HepG2 (cell line): Measurements from ENCODE around the gene CDC42BPG. TPM values are rescaled to one million over a fixed set of nuclear protein-coding genes. Genes with fewer than 3 reads are reported as not detected.

Source experiments
- CREB1 ChIP-seq, 2 experiments: fragments of 450-650 bp in 1 of 2; IDR thresholded peaks; 2 replicates each; pipeline ENCODE4 v1.6.1; 2016 to 2017; ENCODE audit warnings: control low read depth in 1 of 2, mild to moderate bottlenecking in 1 of 2, missing compliant biosample characterization in 1 of 2, missing genetic modification characterization in 1 of 2
- FIP1L1 ChIP-seq: fragments of 200-400 bp; formaldehyde crosslinking; IDR thresholded peaks from 2 replicates; pipeline ENCODE4 v1.6.1; 2018; ENCODE audit warnings: low read depth, mild to moderate bottlenecking, low read length, moderate library complexity, borderline replicate concordance; ENCODE audit not compliant: insufficient read depth
- FOXA3 ChIP-seq: IDR thresholded peaks from 2 replicates; pipeline ENCODE4 v1.6.1; 2016; ENCODE audit warnings: missing genetic modification reagents, missing compliant biosample characterization
- HNF4G ChIP-seq, 2 experiments: sonication (generic) in 1 of 2; formaldehyde crosslinking in 1 of 2; IDR thresholded peaks; 2 replicates each; pipeline versions ENCODE4 v1.4.0 to v1.6.1; 2011 to 2020; ENCODE audit warnings: borderline replicate concordance in 2 of 2, low read depth in 2 of 2, mild to moderate bottlenecking in 2 of 2, low read length in 1 of 2, missing genetic modification reagents in 1 of 2, moderate library complexity in 1 of 2
- HOXA9 ChIP-seq: sonication (generic); formaldehyde crosslinking; IDR thresholded peaks from 2 replicates; pipeline ENCODE4 v1.8.1; 2022; ENCODE audit warnings: missing genetic modification reagents, mild to moderate bottlenecking, moderate library complexity, borderline replicate concordance
- KAT8 ChIP-seq: IDR thresholded peaks from 2 replicates; pipeline ENCODE4 v1.6.1; 2016; ENCODE audit warnings: missing genetic modification reagents, missing compliant biosample characterization
- MIER3 ChIP-seq: IDR thresholded peaks from 2 replicates; pipeline ENCODE4 v1.6.1; 2016; ENCODE audit warnings: missing compliant biosample characterization, borderline replicate concordance
- MYPOP ChIP-seq: sonication (generic); formaldehyde crosslinking; IDR thresholded peaks from 2 replicates; pipeline ENCODE4 v1.8.1; 2023; ENCODE audit warnings: mild to moderate bottlenecking, moderate library complexity, missing genetic modification reagents
- NCOA2 ChIP-seq: sonication (generic); formaldehyde crosslinking; IDR thresholded peaks from 2 replicates; pipeline ENCODE4 v1.8.0; 2022; ENCODE audit warnings: inconsistent platforms
- NFYC ChIP-seq: IDR thresholded peaks from 2 replicates; pipeline ENCODE4 v1.6.1; 2016; ENCODE audit warnings: missing genetic modification reagents, missing compliant biosample characterization
- POLR2A ChIP-seq, 2 experiments: IDR thresholded peaks; 2 replicates each; pipeline ENCODE4 v1.6.1; 2011; ENCODE audit warnings: low read depth in 2 of 2, low read length in 2 of 2, mild to moderate bottlenecking in 1 of 2, moderate library complexity in 1 of 2; ENCODE audit not compliant: insufficient read depth in 1 of 2
- RBAK ChIP-seq: sonication (generic); formaldehyde crosslinking; IDR thresholded peaks from 2 replicates; pipeline ENCODE4 v1.5.1; 2020; ENCODE audit warnings: mild to moderate bottlenecking, missing genetic modification reagents
- SRSF4 ChIP-seq: fragments of 200-400 bp; formaldehyde crosslinking; IDR thresholded peaks from one replicate; pipeline ENCODE4 v1.6.1; 2018; ENCODE audit warnings: mild to moderate bottlenecking, low read depth, low read length, moderate library complexity; ENCODE audit not compliant: poor library complexity, severe bottlenecking
- SRY ChIP-seq: sonication (generic); formaldehyde crosslinking; IDR thresholded peaks from 2 replicates; pipeline ENCODE4 v1.8.0; 2022; ENCODE audit warnings: mild to moderate bottlenecking, missing genetic modification reagents
- STAG1 ChIP-seq: sonication (generic); formaldehyde crosslinking; IDR thresholded peaks from 2 replicates; pipeline ENCODE4 v1.4.0; 2020; ENCODE audit warnings: missing genetic modification reagents
- TBL1XR1 ChIP-seq: fragments of 150-350 bp; IDR thresholded peaks from 2 replicates; pipeline ENCODE4 v1.6.1; 2014; ENCODE audit warnings: borderline replicate concordance, low read length; ENCODE audit not compliant: partially characterized antibody
- ZBTB21 ChIP-seq: sonication (generic); formaldehyde crosslinking; IDR thresholded peaks from 2 replicates; pipeline ENCODE4 v1.4.0; 2020; ENCODE audit warnings: missing genetic modification reagents
- ZBTB25 ChIP-seq: IDR thresholded peaks from 2 replicates; pipeline ENCODE4 v1.6.1; 2018; ENCODE audit warnings: missing genetic modification reagents
- ZBTB3 ChIP-seq: sonication (generic); formaldehyde crosslinking; IDR thresholded peaks from 2 replicates; pipeline ENCODE4 v1.4.0; 2020; ENCODE audit warnings: low read depth, mild to moderate bottlenecking, moderate library complexity, missing genetic modification reagents, borderline replicate concordance
- ZNF275 ChIP-seq: sonication (generic); formaldehyde crosslinking; IDR thresholded peaks from 2 replicates; pipeline ENCODE4 v1.8.0; 2022; ENCODE audit warnings: missing genetic modification reagents, mild to moderate bottlenecking, inconsistent platforms, borderline replicate concordance
- ZNF329 ChIP-seq: sonication (generic); formaldehyde crosslinking; IDR thresholded peaks from 2 replicates; pipeline ENCODE4 v1.9.0; 2021; ENCODE audit warnings: low read depth, mild to moderate bottlenecking, missing genetic modification reagents
- ZNF430 ChIP-seq: sonication (generic); formaldehyde crosslinking; IDR thresholded peaks from 2 replicates; pipeline ENCODE4 v1.9.0; 2021; ENCODE audit warnings: mild to moderate bottlenecking, missing genetic modification reagents
- ZNF780A ChIP-seq: sonication (generic); formaldehyde crosslinking; IDR thresholded peaks from 2 replicates; pipeline ENCODE4 v1.8.0; 2022; ENCODE audit warnings: mild to moderate bottlenecking, missing genetic modification reagents, moderate library complexity
- ZNF83 ChIP-seq: sonication (generic); formaldehyde crosslinking; IDR thresholded peaks from 2 replicates; pipeline ENCODE4 v1.4.0; 2020; ENCODE audit warnings: missing genetic modification reagents, mild to moderate bottlenecking, borderline replicate concordance
- ZNF878 ChIP-seq: sonication (generic); formaldehyde crosslinking; IDR thresholded peaks from 2 replicates; pipeline ENCODE4 v1.8.1; 2023; ENCODE audit warnings: mild to moderate bottlenecking, missing genetic modification reagents, moderate library complexity
- ZSCAN30 ChIP-seq: sonication (generic); formaldehyde crosslinking; IDR thresholded peaks from 2 replicates; pipeline ENCODE4 v1.5.0; 2020; ENCODE audit warnings: mild to moderate bottlenecking, missing genetic modification reagents
- polyA plus RNA-seq, 8 experiments: library from polyadenylated mRNA; depleted of rRNA in 3 of 8; stranded (reverse) in 7 of 8; unstranded in 1 of 8; fragments of >200 nt; fragmentation: Illumina TruSeq in 4 of 8; extraction: Trizol in 4 of 8; gene quantifications; 2 replicates each; pipeline versions ENCODE4 v1.2.1 to v1.2.3, GENCODE V29; 2011 to 2016; ENCODE audit warnings: low read depth in 4 of 8, missing spikeins in 1 of 8, mixed read lengths in 1 of 8; ENCODE audit not compliant: insufficient read depth in 1 of 8
- total RNA-seq, 5 experiments: library from RNA; depleted of rRNA; stranded (reverse); fragments of >200 nt; fragmentation: Illumina TruSeq; extraction: Trizol; gene quantifications; 2 replicates each; pipeline ENCODE4 v1.2.3, GENCODE V29; 2016; ENCODE audit warnings: low read depth in 1 of 5

Gene CDC42BPG
- total and polyA plus RNA-seq, 2 of the 13 experiments (the other 11 are each of a cell fraction or from before 2014, with no cell fraction given) = 0.55 to 1.4 TPM

GRCh38 chr11:64885367-64886286 lies 41.2 kb upstream of the CDC42BPG start (continued):
- TF ChIP-seq HOXA9 = no peak
- no peak for TF ChIP-seq ZSCAN30 (CRISPR knock-in tag)
- TF ChIP-seq HNF4G (IDR thresholded peaks at IDR 0.05; ENCODE audit: borderline replicate concordance, low read depth, low read length) = no peak
- TF ChIP-seq HNF4G (CRISPR knock-in tag; IDR thresholded peaks at IDR 0.05; ENCODE audit: borderline replicate concordance, low read depth) = 0 out of 2 replicates have a peak, but pooled peaks have one; percentile 20
- TF ChIP-seq POLR2A (IDR thresholded peaks at IDR 0.05; ENCODE audit: insufficient read depth in 1 of 2, low read depth in 2 of 2, low read length in 2 of 2) = no peak
- TF ChIP-seq SRY (CRISPR knock-in tag) = no peak
- peak; percentile 17; the same call in 1 of the 2 replicates for TF ChIP-seq KAT8 (CRISPR knock-in tag)
- peak; percentile 48; the same call in 1 of the 2 replicates for TF ChIP-seq ZNF780A (CRISPR knock-in tag)
- no peak for TF ChIP-seq STAG1 (CRISPR knock-in tag)
- TF ChIP-seq MIER3 (CRISPR knock-in tag) = peak; percentile 26; the same call in 1 of the 2 replicates
- 0 out of 2 replicates have a peak, but pooled peaks have one; percentile 14 for TF ChIP-seq CREB1 (IDR thresholded peaks at IDR 0.05)
- TF ChIP-seq CREB1 (CRISPR knock-in tag; IDR thresholded peaks at IDR 0.05) = no peak; the same call in 1 of the 2 replicates
- TF ChIP-seq RBAK (CRISPR knock-in tag) = no peak
- no peak for TF ChIP-seq SRSF4
- TF ChIP-seq ZNF83 = no peak
- peak; percentile 74; the same call in 1 of the 2 replicates for TF ChIP-seq MYPOP (CRISPR knock-in tag)
- 0 out of 2 replicates have a peak, but pooled peaks have one; percentile 49 for TF ChIP-seq ZNF878
- peak; percentile 7 for TF ChIP-seq TBL1XR1
- peak; percentile 19; the same call in 1 of the 2 replicates for TF ChIP-seq ZBTB25 (CRISPR knock-in tag)
- TF ChIP-seq ZNF430 (CRISPR knock-in tag) = no peak
- no peak for TF ChIP-seq NCOA2 (CRISPR knock-in tag)
- TF ChIP-seq ZNF275 (CRISPR knock-in tag) = no peak
- no peak for TF ChIP-seq ZNF329 (CRISPR knock-in tag)
- TF ChIP-seq NFYC (CRISPR knock-in tag) = no peak
- TF ChIP-seq FIP1L1 = no peak
- peak; percentile 70 for TF ChIP-seq FOXA3 (CRISPR knock-in tag)
- peak; percentile 29; the same call in 1 of the 2 replicates for TF ChIP-seq ZBTB21
- TF ChIP-seq ZBTB3 (CRISPR knock-in tag) = no peak
